Progenitor cell of endocrine pancreas (in vitro differentiated cells): ENCODE data around the gene ATF4. TPM values are rescaled to one million over a fixed set of nuclear protein-coding genes. Genes with fewer than 3 reads are reported as not detected.

Source experiments
- DNase-seq: peaks from one replicate; pipeline ENCODE4 v3.0.0; 2021; ENCODE audit warnings: low spot score; ENCODE audit not compliant: unreplicated experiment
- H3K27ac Mint-ChIP-seq: 2 replicates; pipeline ENCODE4 v1.8.0; 2021; ENCODE audit warnings: mild to moderate bottlenecking, moderate library complexity, mixed read lengths
- H3K27me3 Mint-ChIP-seq: 2 replicates; pipeline ENCODE4 v1.8.0; 2021; ENCODE audit warnings: mixed read lengths
- H3K36me3 Mint-ChIP-seq: 2 replicates; pipeline ENCODE4 v1.8.0; 2022; ENCODE audit warnings: mixed read lengths; ENCODE audit not compliant: insufficient read depth
- H3K4me1 Mint-ChIP-seq: 2 replicates; pipeline ENCODE4 v1.8.0; 2021; ENCODE audit warnings: low read depth, mixed read lengths
- H3K4me3 Mint-ChIP-seq: 2 replicates; pipeline ENCODE4 v1.8.0; 2021; ENCODE audit warnings: low read depth, mild to moderate bottlenecking, moderate library complexity, mixed read lengths
- H3K9me3 Mint-ChIP-seq: 2 replicates; pipeline ENCODE4 v1.8.0; 2021; ENCODE audit warnings: low read depth, mixed read lengths
- long read RNA-seq: library from polyadenylated mRNA; unstranded; transcript quantifications from one replicate; pipeline ENCODE4 v2.0.0, GENCODE V29; 2020
- total RNA-seq: library from RNA; stranded (reverse); gene quantifications from 2 replicates; pipeline ENCODE4 v1.2.1, GENCODE V29; 2021
- TF ChIP-seq, protein P1 (sequence below): fragments of 200-600 bp; sonication (generic); IDR thresholded peaks from one replicate; pipeline ENCODE4 v1.5.0; 2021; ENCODE audit warnings: antibody characterized with exemption, mild to moderate bottlenecking; ENCODE audit not compliant: unreplicated experiment

ATF4 gene, protein sequence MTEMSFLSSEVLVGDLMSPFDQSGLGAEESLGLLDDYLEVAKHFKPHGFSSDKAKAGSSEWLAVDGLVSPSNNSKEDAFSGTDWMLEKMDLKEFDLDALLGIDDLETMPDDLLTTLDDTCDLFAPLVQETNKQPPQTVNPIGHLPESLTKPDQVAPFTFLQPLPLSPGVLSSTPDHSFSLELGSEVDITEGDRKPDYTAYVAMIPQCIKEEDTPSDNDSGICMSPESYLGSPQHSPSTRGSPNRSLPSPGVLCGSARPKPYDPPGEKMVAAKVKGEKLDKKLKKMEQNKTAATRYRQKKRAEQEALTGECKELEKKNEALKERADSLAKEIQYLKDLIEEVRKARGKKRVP
- total RNA-seq, result 332 and 356 TPM in 2 replicates
- long read RNA-seq, transcript ATF4-202 (3 exons, 1,419 nt), result major isoform, 555 of 572 reads
- long read RNA-seq, partial matches to known transcripts, result 2 of 572 reads
- long read RNA-seq, other reads (novel, unspliced or antisense), result 11 of 572 reads

DNA sequence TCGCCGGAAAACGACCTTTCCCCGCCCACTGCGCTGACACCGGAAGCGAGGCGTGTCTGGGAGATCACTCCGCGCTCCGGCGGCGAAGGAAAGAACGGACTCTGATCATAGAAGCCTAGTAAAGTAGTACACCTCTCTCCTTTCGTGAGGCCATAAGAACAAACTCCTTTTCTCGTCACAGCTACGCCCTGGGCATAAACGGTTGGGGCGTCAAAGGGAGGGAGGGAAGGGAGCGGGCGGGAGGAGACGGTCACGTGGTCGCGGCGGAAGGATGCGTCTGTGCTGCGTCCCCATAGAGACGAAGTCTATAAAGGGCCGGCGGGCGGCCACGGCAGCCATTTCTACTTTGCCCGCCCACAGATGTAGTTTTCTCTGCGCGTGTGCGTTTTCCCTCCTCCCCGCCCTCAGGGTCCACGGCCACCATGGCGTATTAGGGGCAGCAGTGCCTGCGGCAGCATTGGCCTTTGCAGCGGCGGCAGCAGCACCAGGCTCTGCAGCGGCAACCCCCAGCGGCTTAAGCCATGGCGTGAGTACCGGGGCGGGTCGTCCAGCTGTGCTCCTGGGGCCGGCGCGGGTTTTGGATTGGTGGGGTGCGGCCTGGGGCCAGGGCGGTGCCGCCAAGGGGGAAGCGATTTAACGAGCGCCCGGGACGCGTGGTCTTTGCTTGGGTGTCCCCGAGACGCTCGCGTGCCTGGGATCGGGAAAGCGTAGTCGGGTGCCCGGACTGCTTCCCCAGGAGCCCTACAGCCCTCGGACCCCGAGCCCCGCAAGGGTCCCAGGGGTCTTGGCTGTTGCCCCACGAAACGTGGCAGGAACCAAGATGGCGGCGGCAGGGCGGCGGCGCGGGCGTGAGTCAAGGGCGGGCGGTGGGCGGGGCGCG, at the start of gene ATF4:
ATF4 (plus strand) TSS at position 337 of the 880 bp plus-strand sequence. CDS start 884 bp downstream, outside the sequence.
- DNase-seq, result peak; percentile 79
- peak within 1 kb of the TSS; percentile 95 for H3K4me3 Mint-ChIP-seq
- no peaks in the 10 kb centered on the region for H3K27me3 Mint-ChIP-seq
- H3K27ac Mint-ChIP-seq, result peak within 1 kb of the TSS; percentile 99
- H3K4me1 Mint-ChIP-seq, result peaks cover 33% of the 10 kb centered on the region
- H3K36me3 Mint-ChIP-seq, result peaks cover 41% of the 10 kb centered on the region
- TF ChIP-seq, protein P1, sequence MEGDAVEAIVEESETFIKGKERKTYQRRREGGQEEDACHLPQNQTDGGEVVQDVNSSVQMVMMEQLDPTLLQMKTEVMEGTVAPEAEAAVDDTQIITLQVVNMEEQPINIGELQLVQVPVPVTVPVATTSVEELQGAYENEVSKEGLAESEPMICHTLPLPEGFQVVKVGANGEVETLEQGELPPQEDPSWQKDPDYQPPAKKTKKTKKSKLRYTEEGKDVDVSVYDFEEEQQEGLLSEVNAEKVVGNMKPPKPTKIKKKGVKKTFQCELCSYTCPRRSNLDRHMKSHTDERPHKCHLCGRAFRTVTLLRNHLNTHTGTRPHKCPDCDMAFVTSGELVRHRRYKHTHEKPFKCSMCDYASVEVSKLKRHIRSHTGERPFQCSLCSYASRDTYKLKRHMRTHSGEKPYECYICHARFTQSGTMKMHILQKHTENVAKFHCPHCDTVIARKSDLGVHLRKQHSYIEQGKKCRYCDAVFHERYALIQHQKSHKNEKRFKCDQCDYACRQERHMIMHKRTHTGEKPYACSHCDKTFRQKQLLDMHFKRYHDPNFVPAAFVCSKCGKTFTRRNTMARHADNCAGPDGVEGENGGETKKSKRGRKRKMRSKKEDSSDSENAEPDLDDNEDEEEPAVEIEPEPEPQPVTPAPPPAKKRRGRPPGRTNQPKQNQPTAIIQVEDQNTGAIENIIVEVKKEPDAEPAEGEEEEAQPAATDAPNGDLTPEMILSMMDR, result no peak
- H3K9me3 Mint-ChIP-seq, result no peaks in the 10 kb centered on the region

DNA sequence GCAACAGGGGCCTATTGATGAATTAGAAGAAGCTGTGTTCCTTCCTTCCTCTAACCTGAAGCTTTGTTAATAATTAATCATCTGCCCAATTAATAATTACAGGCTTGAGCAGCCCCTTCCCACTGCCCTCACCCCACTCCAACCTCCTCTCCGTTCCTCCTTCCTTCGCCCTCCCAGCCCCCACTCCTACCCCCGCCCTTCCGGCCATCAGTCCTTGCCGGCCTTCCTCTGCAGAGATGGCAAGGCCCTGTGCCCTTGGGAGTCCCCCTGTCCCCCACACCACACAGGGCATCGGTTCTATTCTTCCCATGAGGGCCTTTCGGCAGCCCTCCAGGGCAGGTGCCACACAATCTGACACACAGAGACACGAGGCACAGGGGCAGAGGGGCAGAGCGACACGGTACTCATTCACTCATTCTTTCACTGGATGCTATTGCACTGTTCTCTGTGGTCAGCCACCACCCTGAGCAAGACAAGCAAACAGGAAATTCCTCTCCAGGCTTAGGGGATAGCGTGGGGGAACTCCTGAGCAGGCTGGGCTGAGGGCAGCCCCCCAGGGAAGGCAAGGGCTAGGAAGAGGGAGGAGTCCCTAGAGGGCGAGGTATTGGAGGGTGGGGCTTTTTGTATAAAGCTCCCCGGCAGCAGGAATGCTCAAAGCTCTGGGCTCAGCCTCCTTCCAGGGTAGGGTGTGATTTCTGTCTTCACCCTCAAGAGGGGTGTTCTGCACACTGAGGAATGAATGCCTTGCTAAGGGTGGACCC, 48.8 kb upstream of the ATF4 start:
- Mint-ChIP-seq H3K36me3 (no peaks in the 10 kb centered on the region), H3K4me3 (peak overlapping the region; percentile 60), H3K27me3 (no peaks in the 10 kb centered on the region), H3K27ac (peak overlapping the region; percentile 96), H3K4me1 (peaks cover 58% of the 10 kb centered on the region), H3K9me3 (no peaks in the 10 kb centered on the region)
- TF ChIP-seq, protein P1, result no peak
- DNase-seq, result no peak

DNA sequence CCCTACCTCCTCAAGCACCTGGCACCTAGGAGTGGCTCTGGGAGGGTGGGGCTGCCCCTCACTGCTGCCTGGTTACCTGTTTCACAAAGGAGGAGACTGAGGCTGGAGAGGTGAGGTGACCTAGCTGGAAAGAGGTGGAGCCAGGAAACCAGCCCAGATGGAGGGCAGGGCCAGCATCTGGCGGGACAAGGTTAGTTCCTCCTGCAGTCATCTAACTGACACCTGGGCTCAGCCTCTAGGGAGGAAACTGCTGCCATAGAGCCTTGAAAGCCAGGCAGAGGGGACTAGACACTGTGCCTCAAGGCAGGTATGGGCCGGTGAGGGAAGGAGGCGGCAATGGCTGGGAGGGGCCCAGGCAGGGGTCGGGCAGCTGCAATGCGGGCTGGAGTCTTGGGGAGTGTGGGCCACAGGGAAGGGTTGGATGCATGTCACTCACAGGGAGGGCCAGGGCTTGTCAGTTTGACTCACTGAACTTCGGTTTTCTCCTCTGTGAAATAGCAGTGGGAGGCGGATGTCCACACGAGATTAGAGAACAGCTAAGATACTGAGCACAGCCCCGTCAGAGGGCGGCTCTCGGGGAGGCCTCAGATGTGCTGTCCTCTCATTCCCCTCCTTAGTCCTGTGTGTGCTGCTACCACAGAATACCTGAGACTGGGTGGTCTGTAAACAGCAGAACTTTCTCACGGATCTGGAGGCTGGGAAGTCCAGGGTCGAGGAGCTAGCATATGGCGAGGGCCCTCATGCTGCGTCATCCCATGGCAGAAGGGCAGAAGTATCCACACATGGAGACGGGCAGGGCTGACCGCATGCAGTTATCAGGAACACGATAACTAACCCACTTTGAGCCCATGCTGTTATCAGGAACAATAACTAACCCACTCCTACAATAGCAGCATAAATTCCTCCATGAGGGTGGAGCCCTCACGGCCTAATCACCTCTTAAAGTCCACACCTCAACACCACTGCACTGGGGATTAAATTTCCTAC, 47.5 kb upstream of the ATF4 start:
- H3K27me3 Mint-ChIP-seq, result no peaks in the 10 kb centered on the region

DNA sequence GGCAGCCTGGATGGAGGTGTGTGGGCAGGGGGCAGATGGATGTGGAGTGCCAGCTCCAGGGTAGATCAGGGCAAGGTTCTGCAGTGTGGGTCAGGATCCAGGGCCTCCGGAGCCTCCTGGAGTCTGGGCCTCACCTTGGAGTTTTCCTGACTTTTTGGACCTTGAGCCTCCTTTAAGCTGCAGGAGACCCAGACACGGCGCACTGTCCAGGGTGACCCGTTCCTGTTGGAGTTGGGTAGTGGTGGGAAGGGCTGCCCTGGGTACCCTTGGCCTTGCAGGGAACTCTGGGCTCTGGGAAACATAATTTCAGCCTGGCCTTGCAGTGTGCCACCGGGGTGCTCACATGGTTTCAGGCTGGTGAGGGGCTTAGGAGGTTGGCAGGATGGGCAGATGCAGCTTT, 46.5 kb upstream of the ATF4 start:
- no peak for DNase-seq
- H3K4me3 Mint-ChIP-seq, result no peak overlapping the region
- H3K4me1 Mint-ChIP-seq, result peaks cover 58% of the 10 kb centered on the region
- H3K9me3 Mint-ChIP-seq, result no peaks in the 10 kb centered on the region
- no peaks in the 10 kb centered on the region for H3K36me3 Mint-ChIP-seq
- no peak overlapping the region for H3K27ac Mint-ChIP-seq
- TF ChIP-seq, protein P1, result no peak
- H3K27me3 Mint-ChIP-seq, result no peaks in the 10 kb centered on the region

More for the DNA sequence above, 47.5 kb upstream of the ATF4 start:
- Mint-ChIP-seq H3K27ac (peak overlapping the region; percentile 96), H3K36me3 (no peaks in the 10 kb centered on the region), H3K4me1 (peaks cover 58% of the 10 kb centered on the region), H3K9me3 (no peaks in the 10 kb centered on the region), H3K4me3 (peak overlapping the region; percentile 57)
- TF ChIP-seq, protein P1, result no peak
- DNase-seq, result no peak
